Coronary artery (tissue), 2 donors: ENCODE measurements around the gene GCNT2.
A peak's percentile ranks its signal among the peaks of the same experiment; 100 is the strongest.

Source experiments
- DNase-seq: peaks from one replicate; pipeline ENCODE4 v3.0.0-alpha.2; 2017; ENCODE audit warnings: low spot score
- H3K27ac ChIP-seq, 2 donors: fragments of 200-600 bp; sonication (generic); one replicate each; pipeline ENCODE4 v1.5.1; 2016 to 2019
- H3K4me3 ChIP-seq: fragments of 200-600 bp; sonication (generic); 2 replicates; pipeline ENCODE4 v1.5.1; 2016; ENCODE audit warnings: mild to moderate bottlenecking, moderate library complexity
- CTCF ChIP-seq: fragments of 200-600 bp; sonication (generic); IDR thresholded peaks from one replicate; pipeline ENCODE4 v1.5.1; 2019; ENCODE audit warnings: antibody characterized with exemption

Gene GCNT2

GRCh38 chr6:10587656-10588406, 66.7 kb downstream of the GCNT2 start:
- no peak overlapping the region for H3K27ac ChIP-seq
- no peak overlapping the region for H3K4me3 ChIP-seq
- peak; percentile 29 for DNase-seq
- no peak for TF ChIP-seq CTCF

GRCh38 chr6:10588562-10589428, 67.6 kb downstream of the GCNT2 start:
- no peak for TF ChIP-seq CTCF
- Histone ChIP-seq H3K27ac (no peak overlapping the region), H3K4me3 (no peak overlapping the region)
- DNase-seq = peak; percentile 29

- no peak overlapping the region for H3K4me3 ChIP-seq
- DNase-seq = no peak
- H3K27ac ChIP-seq = no peak overlapping the region
- no peak for TF ChIP-seq CTCF
These were observed 68.2 kb downstream of the GCNT2 start for GRCh38 chr6:10589429-10589727.

GRCh38 chr6:10589983-10590382, 68.8 kb downstream of the GCNT2 start:
- no peak overlapping the region for H3K27ac ChIP-seq
- no peak overlapping the region for H3K4me3 ChIP-seq
- TF ChIP-seq CTCF = no peak
- DNase-seq = peak; percentile 19

GRCh38 chr6:10591422-10592160, 70.4 kb downstream of the GCNT2 start:
- Histone ChIP-seq H3K27ac (no peak overlapping the region), H3K4me3 (no peak overlapping the region)
- no peak for TF ChIP-seq CTCF
- peak; percentile 19 for DNase-seq

GRCh38 chr6:10595731-10596664, 74.8 kb downstream of the GCNT2 start:
- H3K4me3 ChIP-seq = no peak overlapping the region
- H3K27ac ChIP-seq = no peak overlapping the region
- no peak for TF ChIP-seq CTCF
- no peak for DNase-seq
